Measurements from ENCODE around the gene CISH.

DNA sequence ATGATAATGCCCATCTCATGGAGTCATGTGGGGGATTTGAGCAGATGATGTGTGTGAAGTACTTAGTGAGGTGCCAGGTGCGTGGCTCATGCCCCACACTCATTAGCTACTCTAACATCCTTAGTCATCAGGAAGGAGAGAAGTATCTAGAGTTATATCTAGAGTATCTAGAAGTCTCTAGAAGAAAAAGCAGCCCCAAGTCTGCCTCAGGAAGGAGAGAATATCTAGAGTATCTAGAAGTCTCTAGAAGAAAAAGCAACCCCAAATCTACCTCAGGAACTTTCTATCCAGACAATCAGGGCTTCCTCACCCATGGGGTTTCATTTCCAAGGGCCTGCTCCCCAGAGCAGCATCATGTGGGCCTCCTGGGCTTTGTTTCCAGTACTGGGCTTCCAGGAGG is 38.4 kb upstream of the CISH start:
- TF ChIP-seq EZH2phosphoT487 (IDR thresholded peaks at IDR 0.05; ENCODE audit: borderline replicate concordance) = no peak
- TF ChIP-seq, protein P1, sequence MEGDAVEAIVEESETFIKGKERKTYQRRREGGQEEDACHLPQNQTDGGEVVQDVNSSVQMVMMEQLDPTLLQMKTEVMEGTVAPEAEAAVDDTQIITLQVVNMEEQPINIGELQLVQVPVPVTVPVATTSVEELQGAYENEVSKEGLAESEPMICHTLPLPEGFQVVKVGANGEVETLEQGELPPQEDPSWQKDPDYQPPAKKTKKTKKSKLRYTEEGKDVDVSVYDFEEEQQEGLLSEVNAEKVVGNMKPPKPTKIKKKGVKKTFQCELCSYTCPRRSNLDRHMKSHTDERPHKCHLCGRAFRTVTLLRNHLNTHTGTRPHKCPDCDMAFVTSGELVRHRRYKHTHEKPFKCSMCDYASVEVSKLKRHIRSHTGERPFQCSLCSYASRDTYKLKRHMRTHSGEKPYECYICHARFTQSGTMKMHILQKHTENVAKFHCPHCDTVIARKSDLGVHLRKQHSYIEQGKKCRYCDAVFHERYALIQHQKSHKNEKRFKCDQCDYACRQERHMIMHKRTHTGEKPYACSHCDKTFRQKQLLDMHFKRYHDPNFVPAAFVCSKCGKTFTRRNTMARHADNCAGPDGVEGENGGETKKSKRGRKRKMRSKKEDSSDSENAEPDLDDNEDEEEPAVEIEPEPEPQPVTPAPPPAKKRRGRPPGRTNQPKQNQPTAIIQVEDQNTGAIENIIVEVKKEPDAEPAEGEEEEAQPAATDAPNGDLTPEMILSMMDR (conservative IDR thresholded peaks at IDR 0.05; ENCODE audit: low read length) = no peak
